GM12878 (cell line): Measurements from ENCODE around the gene CRYBB1. TPM values are rescaled to one million over a fixed set of nuclear protein-coding genes. Genes with fewer than 3 reads are reported as not detected.

Experiments
- ATAC-seq: fragments of 200-7000 bp; cut with Tn5 transposase; 3 replicates; pipeline ENCODE4 v1.9.1; 2020; ENCODE audit warnings: mild to moderate bottlenecking, moderate library complexity
- BruUV-seq: library from RNA; stranded (reverse); fragments of 400-500 nt; replicated peaks from 2 replicates; lab custom pipeline; 2021; lab: Mats Ljungman, UMichigan
- CTCF ChIA-PET: fragments of 300-600 bp; sonication (Branson Sonifier 250); formaldehyde crosslinking; extraction: SDS; loops from one replicate; lab custom pipeline; 2021; ENCODE audit warnings: inconsistent platforms; lab: Yijun Ruan, JAX
- POLR2A ChIA-PET: fragments of 350-600 bp; formaldehyde crosslinking; extraction: SDS; loops from one replicate; lab custom pipeline; 2021; ENCODE audit warnings: inconsistent platforms; lab: Charles Lee
- RAD21 ChIA-PET: fragments of 300-600 bp; sonication (Branson Sonifier 250); formaldehyde crosslinking; loops from one replicate; lab custom pipeline; 2023; ENCODE audit warnings: antibody characterized with exemption; ENCODE audit not compliant: unreplicated experiment; lab: Charles Lee
- SMC1A ChIA-PET: fragments of 300-600 bp; sonication (Branson Sonifier 250); formaldehyde crosslinking; loops from one replicate; lab custom pipeline; 2023; ENCODE audit not compliant: unreplicated experiment, uncharacterized antibody; lab: Charles Lee
- DNase-seq: peaks from one replicate; pipeline ENCODE4 v3.0.0-alpha.2; 2011; ENCODE audit warnings: low read depth, low spot score
- FAIRE-seq: peaks from 3 replicates; lab custom pipeline; 2011; peaks lifted over from hg19 to GRCh38; lab: Jason Lieb, UNC
- H2AFZ ChIP-seq: 2 replicates; pipeline ENCODE4 v1.6.0; 2011; ENCODE audit warnings: low read depth, low read length, control low read depth; ENCODE audit not compliant: control insufficient read depth
- H3K27ac ChIP-seq: 2 replicates; pipeline ENCODE4 v1.5.1; 2011; ENCODE audit warnings: control low read depth; ENCODE audit not compliant: control insufficient read depth, insufficient read depth
- H3K27me3 ChIP-seq, 2 experiments: replicated peaks in 1 of 2; 2 replicates each; pipeline versions ENCODE4 v1.6.0 to v1.6.1; 2011; ENCODE audit warnings: low read length in 1 of 2; ENCODE audit not compliant: control insufficient read depth in 2 of 2, insufficient read depth in 2 of 2
- H3K36me3 ChIP-seq, 2 experiments: 2 replicates each; pipeline ENCODE4 v1.5.1; 2011; ENCODE audit warnings: low read length in 1 of 2; ENCODE audit not compliant: control insufficient read depth in 2 of 2, insufficient read depth in 2 of 2
- H3K4me1 ChIP-seq: 2 replicates; pipeline ENCODE4 v1.6.1; 2011; ENCODE audit warnings: mild to moderate bottlenecking, low read length, moderate library complexity, mixed read lengths; ENCODE audit not compliant: control insufficient read depth, insufficient read depth
- H3K4me2 ChIP-seq: 2 replicates; pipeline ENCODE4 v1.6.0; 2011; ENCODE audit warnings: control low read depth; ENCODE audit not compliant: control insufficient read depth, insufficient read depth
- H3K4me3 ChIP-seq: fragments of 200-600 bp; sonication (generic); 2 replicates; pipeline ENCODE4 v1.5.1; 2016
- H3K79me2 ChIP-seq: 2 replicates; pipeline ENCODE4 v1.6.0; 2011; ENCODE audit warnings: low read length; ENCODE audit not compliant: control insufficient read depth, insufficient read depth
- H3K9ac ChIP-seq: 2 replicates; pipeline ENCODE4 v1.8.0; 2011; ENCODE audit warnings: low read length, control low read depth, mixed read lengths; ENCODE audit not compliant: control insufficient read depth, insufficient read depth
- H3K9me3 ChIP-seq: replicated peaks from 3 replicates; pipeline ENCODE4 v1.5.1; 2011; ENCODE audit warnings: mild to moderate bottlenecking, low read length; ENCODE audit not compliant: control insufficient read depth, insufficient read depth
- H4K20me1 ChIP-seq: 2 replicates; pipeline ENCODE4 v1.6.0; 2011; ENCODE audit not compliant: control insufficient read depth, insufficient read depth
- ASH2L ChIP-seq: fragments of 300-600, 200-600 bp; sonication (generic); IDR thresholded peaks from 2 replicates; pipeline ENCODE4 v1.6.1; 2017; ENCODE audit warnings: low read depth, mild to moderate bottlenecking, borderline replicate concordance
- ATF7 ChIP-seq: fragments of 450-650 bp; IDR thresholded peaks from 2 replicates; pipeline ENCODE4 v1.6.1; 2016; ENCODE audit warnings: low read depth, mild to moderate bottlenecking
- CREB1 ChIP-seq: IDR thresholded peaks from 2 replicates; pipeline ENCODE4 v1.6.1; 2012; ENCODE audit warnings: low read depth, mild to moderate bottlenecking, inconsistent platforms
- FOXK2 ChIP-seq: fragments of 450-650 bp; IDR thresholded peaks from 2 replicates; pipeline ENCODE4 v1.6.1; 2017; ENCODE audit warnings: mild to moderate bottlenecking, moderate library complexity
- HDGF ChIP-seq: fragments of 450-650 bp; IDR thresholded peaks from 2 replicates; pipeline ENCODE4 v1.6.1; 2016; ENCODE audit warnings: antibody characterized with exemption
- JUNB ChIP-seq: IDR thresholded peaks from 2 replicates; pipeline ENCODE4 v1.6.1; 2016; ENCODE audit warnings: antibody characterized with exemption, mild to moderate bottlenecking
- NR2F1 ChIP-seq: fragments of 450-650 bp; conservative IDR thresholded peaks from 2 replicates; pipeline ENCODE4 v1.6.1; 2017; ENCODE audit warnings: mild to moderate bottlenecking
- RB1 ChIP-seq: fragments of 450-650 bp; formaldehyde crosslinking; IDR thresholded peaks from 2 replicates; pipeline ENCODE4 v1.6.1; 2017; ENCODE audit warnings: mild to moderate bottlenecking, borderline replicate concordance
- SMAD1 ChIP-seq: fragments of 450-650 bp; IDR thresholded peaks from 2 replicates; pipeline ENCODE4 v1.6.1; 2018; ENCODE audit warnings: mild to moderate bottlenecking, low read depth; ENCODE audit not compliant: partially characterized antibody
- TBL1XR1 ChIP-seq: IDR thresholded peaks from 2 replicates; pipeline ENCODE4 v1.6.1; 2012; ENCODE audit warnings: low read depth, low read length, improper control_type of control experiment
- USF1 ChIP-seq: IDR thresholded peaks from 2 replicates; pipeline ENCODE4 v1.6.1; 2011; ENCODE audit warnings: borderline replicate concordance, low read depth, mild to moderate bottlenecking, moderate library complexity, mixed read lengths, low read length; ENCODE audit not compliant: insufficient read depth; ENCODE audit errors: extremely low read length
- ZNF622 ChIP-seq: fragments of 450-650 bp; IDR thresholded peaks from 2 replicates; pipeline ENCODE4 v1.6.1; 2017; ENCODE audit warnings: mild to moderate bottlenecking, inconsistent platforms
- ZNF687 ChIP-seq: fragments of 450-650 bp; IDR thresholded peaks from 2 replicates; pipeline ENCODE4 v1.6.1; 2017; ENCODE audit warnings: mild to moderate bottlenecking, moderate library complexity
- WGBS: methylation state at CpG from one replicate; pipeline ENCODE4 v1.1.6; 2016; ENCODE audit warnings: low lambda C conversion rate; ENCODE audit not compliant: insufficient replicate concordance, insufficient coverage; ENCODE audit errors: missing lambda C conversion rate; 5-methylcytosine and 5-hydroxymethylcytosine counted together
- in situ Hi-C: fragments of 300-500 bp; cut with MboI; formaldehyde crosslinking; loops from 9 replicates; pipeline ENCODE4 v1.14.3; 2018; ENCODE audit warnings: mixed read lengths
- intact Hi-C: fragments of 100-400 bp; cut with micrococcal nuclease; formaldehyde crosslinking; loops from one replicate; pipeline ENCODE4 v1.14.2; 2022; ENCODE audit not compliant: unreplicated experiment
- polyA plus RNA-seq, 11 experiments: library from polyadenylated mRNA; depleted of rRNA in 4 of 11; unstranded in 6 of 11; stranded (reverse) in 5 of 11; fragments of >200 nt; fragmentation: Nextera tagmentation in 4 of 11; fragmentation: Illumina TruSeq in 1 of 11; extraction: Ambion mirVana in 4 of 11; extraction: Trizol in 1 of 11; gene quantifications; 1 replicate in 1 of 11; 2 replicates in 10 of 11; pipeline versions ENCODE4 v1.2.1 to v1.2.3, GENCODE V29; 2011 to 2016; ENCODE audit warnings: inconsistent platforms in 2 of 11, missing spikeins in 2 of 11, low read depth in 1 of 11
- total RNA-seq, 4 experiments: library from RNA; depleted of rRNA in 3 of 4; stranded (reverse); fragments of >200 nt in 3 of 4; fragmentation: Illumina TruSeq in 1 of 4; extraction: Trizol in 1 of 4; gene quantifications; 2 replicates each; pipeline versions ENCODE4 v1.2.1 to v1.2.3, GENCODE V29; 2013 to 2021
- TF ChIP-seq, protein P1 (sequence below): IDR thresholded peaks from 2 replicates; pipeline ENCODE4 v1.6.1; 2012; ENCODE audit warnings: low read depth, low read length, improper control_type of control experiment
- TF ChIP-seq, protein P2 (sequence below): fragments of 450-650 bp; IDR thresholded peaks from 2 replicates; pipeline ENCODE4 v1.6.1; 2017; ENCODE audit warnings: mild to moderate bottlenecking
- TF ChIP-seq, protein P3 (sequence below): IDR thresholded peaks from 2 replicates; pipeline ENCODE4 v1.6.1; 2012; ENCODE audit warnings: low read depth, low read length, improper control_type of control experiment

The CRYBB1 gene
- total and polyA plus RNA-seq, 10 of the 15 experiments (the other 5 are each of a cell fraction or from before 2014, with no cell fraction given): 0.09 to 0.64 (median 0.23) TPM; not detected in 5

GRCh38 chr22:26565181-26565580 lies 52.6 kb downstream of the CRYBB1 start (continued):
- TF ChIP-seq, protein P1, sequence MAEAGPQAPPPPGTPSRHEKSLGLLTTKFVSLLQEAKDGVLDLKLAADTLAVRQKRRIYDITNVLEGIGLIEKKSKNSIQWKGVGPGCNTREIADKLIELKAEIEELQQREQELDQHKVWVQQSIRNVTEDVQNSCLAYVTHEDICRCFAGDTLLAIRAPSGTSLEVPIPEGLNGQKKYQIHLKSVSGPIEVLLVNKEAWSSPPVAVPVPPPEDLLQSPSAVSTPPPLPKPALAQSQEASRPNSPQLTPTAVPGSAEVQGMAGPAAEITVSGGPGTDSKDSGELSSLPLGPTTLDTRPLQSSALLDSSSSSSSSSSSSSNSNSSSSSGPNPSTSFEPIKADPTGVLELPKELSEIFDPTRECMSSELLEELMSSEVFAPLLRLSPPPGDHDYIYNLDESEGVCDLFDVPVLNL: no peak
- no peak for TF ChIP-seq HDGF

DNA sequence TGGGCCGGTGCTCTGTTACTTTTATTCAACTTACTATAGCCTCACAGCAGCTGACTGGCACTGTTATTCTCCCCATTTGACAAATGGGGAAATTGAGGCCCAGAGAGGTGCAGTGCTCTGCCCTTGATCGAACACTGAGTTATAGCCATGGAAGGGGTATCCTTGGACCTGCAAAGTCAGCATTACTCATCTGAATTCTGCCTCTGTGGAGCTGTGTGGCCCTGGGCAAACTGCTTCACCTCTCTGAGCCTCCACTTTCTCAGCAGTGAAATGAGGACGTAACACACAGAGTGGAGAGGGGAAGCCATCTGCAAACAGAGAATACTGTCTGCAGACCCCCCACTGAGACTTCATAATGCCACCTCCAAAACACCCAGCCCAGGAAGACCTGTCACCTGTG lies 53.2 kb downstream of the CRYBB1 start:
- WGBS: 98% methylated on average over 3 of the region's 3 CpGs
- ChIA-PET RAD21 (interaction anchor here (1.0 to 1.4 kb wide), 2 partner anchors 14 to 79 kb away, joined by 3 to 8 read pairs; no protein-coding TSS in a partner anchor), POLR2A (interaction anchor here (0.6 kb wide), 1 partner anchor 20 kb away, joined by 3 read pairs; no protein-coding TSS in a partner anchor), SMC1A (no interaction called here), CTCF (no interaction called here)
- ATAC-seq (no peak), DNase-seq (no peak), FAIRE-seq (no peak)
- H3K27me3 ChIP-seq: no peaks in the 10 kb centered on the region
- peaks cover 0 to 5% of the 10 kb centered on the region in 2 experiments; a peak in 2 of 4 replicates for H3K36me3 ChIP-seq
- no peak overlapping the region for H3K4me2 ChIP-seq
- H3K9me3 ChIP-seq: no peaks in the 10 kb centered on the region
- no peak overlapping the region for H3K4me3 ChIP-seq
- H3K4me1 ChIP-seq: no peaks in the 10 kb centered on the region
- H3K27ac ChIP-seq: no peak overlapping the region
- intact Hi-C loops: no loop called here
- H2AFZ ChIP-seq: no peak overlapping the region
- no peaks in the 10 kb centered on the region for H4K20me1 ChIP-seq
- peaks cover 2% of the 10 kb centered on the region; the same call in 1 of the 2 replicates for H3K79me2 ChIP-seq
- H3K9ac ChIP-seq: no peak overlapping the region
- in situ Hi-C loops: no loop called here
- no TSS peak for BruUV-seq
- TF ChIP-seq USF1 (no peak), SMAD1 (no peak), JUNB (no peak), ZNF622 (no peak), NR2F1 (no peak), ATF7 (no peak), ASH2L (no peak), TBL1XR1 (no peak), RB1 (no peak), FOXK2 (no peak), CREB1 (no peak), ZNF687 (no peak)
- TF ChIP-seq, protein P2, sequence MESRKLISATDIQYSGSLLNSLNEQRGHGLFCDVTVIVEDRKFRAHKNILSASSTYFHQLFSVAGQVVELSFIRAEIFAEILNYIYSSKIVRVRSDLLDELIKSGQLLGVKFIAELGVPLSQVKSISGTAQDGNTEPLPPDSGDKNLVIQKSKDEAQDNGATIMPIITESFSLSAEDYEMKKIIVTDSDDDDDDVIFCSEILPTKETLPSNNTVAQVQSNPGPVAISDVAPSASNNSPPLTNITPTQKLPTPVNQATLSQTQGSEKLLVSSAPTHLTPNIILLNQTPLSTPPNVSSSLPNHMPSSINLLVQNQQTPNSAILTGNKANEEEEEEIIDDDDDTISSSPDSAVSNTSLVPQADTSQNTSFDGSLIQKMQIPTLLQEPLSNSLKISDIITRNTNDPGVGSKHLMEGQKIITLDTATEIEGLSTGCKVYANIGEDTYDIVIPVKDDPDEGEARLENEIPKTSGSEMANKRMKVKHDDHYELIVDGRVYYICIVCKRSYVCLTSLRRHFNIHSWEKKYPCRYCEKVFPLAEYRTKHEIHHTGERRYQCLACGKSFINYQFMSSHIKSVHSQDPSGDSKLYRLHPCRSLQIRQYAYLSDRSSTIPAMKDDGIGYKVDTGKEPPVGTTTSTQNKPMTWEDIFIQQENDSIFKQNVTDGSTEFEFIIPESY: no peak
- TF ChIP-seq, protein P3, sequence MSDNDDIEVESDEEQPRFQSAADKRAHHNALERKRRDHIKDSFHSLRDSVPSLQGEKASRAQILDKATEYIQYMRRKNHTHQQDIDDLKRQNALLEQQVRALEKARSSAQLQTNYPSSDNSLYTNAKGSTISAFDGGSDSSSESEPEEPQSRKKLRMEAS: no peak
